A673 (cell line): ENCODE data around the gene COA7.

Experiments used
- EZH2 ChIP-seq: fragments of 200-600 bp; sonication (generic); IDR thresholded peaks from 2 replicates; pipeline ENCODE4 v1.6.1; 2017; ENCODE audit warnings: borderline replicate concordance, low read depth, mild to moderate bottlenecking, mixed read lengths, antibody characterized with exemption, low read length; ENCODE audit not compliant: poor library complexity, severe bottlenecking
- TF ChIP-seq, protein P1 (sequence below): fragments of 300-800, 200-600 bp; sonication (generic); conservative IDR thresholded peaks from 2 replicates; pipeline ENCODE4 v1.5.1; 2017; ENCODE audit warnings: low read depth, mild to moderate bottlenecking, antibody characterized with exemption, low read length, moderate library complexity, mixed read lengths

GRCh38 chr1:52645261-52645660, 52.9 kb downstream of the COA7 start:
- TF ChIP-seq, protein P1, sequence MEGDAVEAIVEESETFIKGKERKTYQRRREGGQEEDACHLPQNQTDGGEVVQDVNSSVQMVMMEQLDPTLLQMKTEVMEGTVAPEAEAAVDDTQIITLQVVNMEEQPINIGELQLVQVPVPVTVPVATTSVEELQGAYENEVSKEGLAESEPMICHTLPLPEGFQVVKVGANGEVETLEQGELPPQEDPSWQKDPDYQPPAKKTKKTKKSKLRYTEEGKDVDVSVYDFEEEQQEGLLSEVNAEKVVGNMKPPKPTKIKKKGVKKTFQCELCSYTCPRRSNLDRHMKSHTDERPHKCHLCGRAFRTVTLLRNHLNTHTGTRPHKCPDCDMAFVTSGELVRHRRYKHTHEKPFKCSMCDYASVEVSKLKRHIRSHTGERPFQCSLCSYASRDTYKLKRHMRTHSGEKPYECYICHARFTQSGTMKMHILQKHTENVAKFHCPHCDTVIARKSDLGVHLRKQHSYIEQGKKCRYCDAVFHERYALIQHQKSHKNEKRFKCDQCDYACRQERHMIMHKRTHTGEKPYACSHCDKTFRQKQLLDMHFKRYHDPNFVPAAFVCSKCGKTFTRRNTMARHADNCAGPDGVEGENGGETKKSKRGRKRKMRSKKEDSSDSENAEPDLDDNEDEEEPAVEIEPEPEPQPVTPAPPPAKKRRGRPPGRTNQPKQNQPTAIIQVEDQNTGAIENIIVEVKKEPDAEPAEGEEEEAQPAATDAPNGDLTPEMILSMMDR, result no peak
- TF ChIP-seq EZH2, result no peak
